Chondrocyte (in vitro differentiated cells): Measurements from ENCODE around the gene SOX15. TPM values are rescaled to one million over a fixed set of nuclear protein-coding genes. Genes with fewer than 3 reads are reported as not detected.
A peak's percentile ranks its signal among the peaks of the same experiment; 100 is the strongest.

ENCODE experiments used
- DNase-seq: peaks from one replicate; pipeline ENCODE4 v3.0.0; 2021; ENCODE audit warnings: mixed read lengths, low spot score
- H3K27ac Mint-ChIP-seq: one replicate; pipeline ENCODE4 v1.8.0; 2021; ENCODE audit warnings: mild to moderate bottlenecking, moderate library complexity, mixed read lengths; ENCODE audit not compliant: unreplicated experiment
- H3K27me3 Mint-ChIP-seq: 2 replicates; pipeline ENCODE4 v1.8.0; 2021; ENCODE audit warnings: low read depth, mixed read lengths
- H3K36me3 Mint-ChIP-seq: 2 replicates; pipeline ENCODE4 v1.8.0; 2021; ENCODE audit warnings: low read depth, mixed read lengths
- H3K4me1 Mint-ChIP-seq: 2 replicates; pipeline ENCODE4 v1.8.0; 2021; ENCODE audit warnings: low read depth, mild to moderate bottlenecking, mixed read lengths
- H3K4me3 Mint-ChIP-seq: one replicate; pipeline ENCODE4 v1.8.0; 2021; ENCODE audit warnings: mild to moderate bottlenecking, moderate library complexity, mixed read lengths; ENCODE audit not compliant: unreplicated experiment
- H3K9me3 Mint-ChIP-seq: 2 replicates; pipeline ENCODE4 v1.8.0; 2021; ENCODE audit warnings: low read depth, mixed read lengths
- long read RNA-seq: library from polyadenylated mRNA; stranded (forward); transcript quantifications from one replicate; pipeline ENCODE4 v2.0.0, GENCODE V29; 2021
- total RNA-seq: library from RNA; stranded (reverse); gene quantifications from 3 replicates; pipeline ENCODE4 v1.2.1, GENCODE V29; 2021
- TF ChIP-seq, protein P1 (sequence below): fragments of 200-600 bp; sonication (generic); IDR thresholded peaks from 2 replicates; pipeline ENCODE4 v1.5.0; 2021; ENCODE audit warnings: antibody characterized with exemption, mild to moderate bottlenecking, moderate library complexity

The SOX15 gene
- 0.32 to 0.39 TPM in 2 of 3 replicates, not detected in the other for total RNA-seq
- long read RNA-seq, partial matches to known transcripts = 0 of 1 reads
- long read RNA-seq, other reads (novel, unspliced or antisense) = 1 of 1 reads

DNA sequence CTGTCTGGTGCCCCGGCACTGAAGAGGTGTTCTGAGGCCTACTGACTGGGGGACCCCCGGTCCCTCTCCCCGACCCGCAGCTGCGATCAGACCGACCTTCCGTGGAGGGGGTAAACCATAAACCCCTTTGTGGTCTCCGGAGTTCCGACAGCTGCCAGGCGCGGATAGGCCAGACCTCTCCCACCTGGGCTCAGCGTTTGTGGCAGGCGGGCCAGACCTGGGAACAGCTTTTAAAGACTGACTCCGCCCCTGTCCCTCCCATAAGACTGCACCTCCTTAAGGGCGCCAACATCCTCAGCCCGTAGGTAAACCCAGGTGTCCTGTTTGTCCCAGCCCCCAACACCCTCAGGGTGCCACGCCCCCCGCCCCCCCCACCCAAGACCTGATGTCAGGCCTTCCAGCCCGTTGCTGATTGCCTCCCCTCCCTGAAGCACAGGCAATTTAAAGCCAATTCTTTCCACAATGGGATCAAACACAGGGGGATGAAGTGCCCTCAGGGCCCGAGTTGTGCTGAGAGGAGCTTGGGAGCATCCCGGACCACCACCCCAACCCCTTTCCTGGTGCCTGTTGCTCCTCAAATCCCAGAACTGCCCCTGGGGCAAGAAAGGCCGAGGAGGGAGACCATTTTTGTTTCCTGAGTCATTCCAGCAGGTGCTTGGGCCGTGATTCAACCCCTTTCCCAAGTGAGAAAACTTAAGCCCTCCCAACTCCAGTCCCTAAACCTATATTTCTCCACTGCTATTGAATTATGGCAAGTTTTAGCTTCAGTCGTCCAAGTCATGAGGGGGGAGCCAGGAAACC lies at the start of gene SOX15:
SOX15 (minus strand) TSS at position 204 of the 801 bp plus-strand sequence. CDS start 418 bp downstream, outside the sequence.
- DNase-seq = no peak
- Mint-ChIP-seq H3K27me3 (no peaks in the 10 kb centered on the region), H3K27ac (peak within 1 kb of the TSS; percentile 95), H3K4me3 (no peak within 1 kb of the TSS), H3K36me3 (peaks cover 33% of the 10 kb centered on the region), H3K4me1 (peaks cover 37% of the 10 kb centered on the region), H3K9me3 (no peaks in the 10 kb centered on the region)
- TF ChIP-seq, protein P1, sequence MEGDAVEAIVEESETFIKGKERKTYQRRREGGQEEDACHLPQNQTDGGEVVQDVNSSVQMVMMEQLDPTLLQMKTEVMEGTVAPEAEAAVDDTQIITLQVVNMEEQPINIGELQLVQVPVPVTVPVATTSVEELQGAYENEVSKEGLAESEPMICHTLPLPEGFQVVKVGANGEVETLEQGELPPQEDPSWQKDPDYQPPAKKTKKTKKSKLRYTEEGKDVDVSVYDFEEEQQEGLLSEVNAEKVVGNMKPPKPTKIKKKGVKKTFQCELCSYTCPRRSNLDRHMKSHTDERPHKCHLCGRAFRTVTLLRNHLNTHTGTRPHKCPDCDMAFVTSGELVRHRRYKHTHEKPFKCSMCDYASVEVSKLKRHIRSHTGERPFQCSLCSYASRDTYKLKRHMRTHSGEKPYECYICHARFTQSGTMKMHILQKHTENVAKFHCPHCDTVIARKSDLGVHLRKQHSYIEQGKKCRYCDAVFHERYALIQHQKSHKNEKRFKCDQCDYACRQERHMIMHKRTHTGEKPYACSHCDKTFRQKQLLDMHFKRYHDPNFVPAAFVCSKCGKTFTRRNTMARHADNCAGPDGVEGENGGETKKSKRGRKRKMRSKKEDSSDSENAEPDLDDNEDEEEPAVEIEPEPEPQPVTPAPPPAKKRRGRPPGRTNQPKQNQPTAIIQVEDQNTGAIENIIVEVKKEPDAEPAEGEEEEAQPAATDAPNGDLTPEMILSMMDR = no peak

DNA sequence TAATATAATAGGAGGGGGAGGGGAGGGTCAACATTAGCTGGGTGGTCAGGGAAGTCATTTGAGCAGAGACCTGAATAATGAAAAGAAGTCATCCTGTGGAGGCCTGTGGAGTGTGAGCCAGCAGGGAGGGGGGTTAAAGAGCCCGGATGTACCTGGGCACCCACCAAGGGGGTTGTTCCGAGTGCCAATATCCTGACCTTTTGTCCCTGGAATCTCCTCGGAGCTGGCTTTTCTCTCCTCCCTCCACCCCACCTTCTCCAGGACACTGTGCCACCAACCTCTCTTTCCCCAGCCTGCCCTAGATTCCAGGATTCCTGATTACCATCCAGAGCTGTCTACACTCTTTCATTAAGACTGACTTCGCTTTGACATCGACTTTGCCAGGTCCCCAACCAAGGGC lies 46.3 kb upstream of the SOX15 start:
- TF ChIP-seq, protein P1 = no peak
- H3K4me3 Mint-ChIP-seq = no peak overlapping the region
- no peak for DNase-seq
- no peak overlapping the region for H3K27ac Mint-ChIP-seq
- H3K9me3 Mint-ChIP-seq = no peaks in the 10 kb centered on the region
- H3K36me3 Mint-ChIP-seq = no peaks in the 10 kb centered on the region
- no peaks in the 10 kb centered on the region for H3K4me1 Mint-ChIP-seq
- peaks cover 2% of the 10 kb centered on the region for H3K27me3 Mint-ChIP-seq

DNA sequence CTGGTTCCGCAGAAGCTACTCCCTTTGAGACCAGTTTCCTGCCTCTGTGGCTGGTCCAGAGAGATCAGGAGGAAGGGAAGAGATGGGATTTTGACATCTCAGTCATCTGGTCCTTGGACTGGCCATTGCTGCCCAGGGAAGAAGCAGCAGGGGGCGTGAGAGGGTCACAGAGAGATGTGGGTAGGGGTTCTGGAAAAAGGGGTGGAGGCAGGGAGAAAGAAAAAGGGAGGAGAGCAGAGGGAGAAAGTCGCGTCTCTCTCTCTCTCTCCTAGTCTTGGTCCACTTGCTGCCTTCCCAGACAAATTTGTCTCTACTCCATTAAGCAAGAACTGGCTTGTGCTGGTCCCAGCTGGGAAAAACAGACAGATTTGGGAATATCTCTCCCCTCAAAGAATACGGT lies 44.5 kb upstream of the SOX15 start:
- no peak for DNase-seq
- TF ChIP-seq, protein P1 = peak; percentile 75
- H3K4me3 Mint-ChIP-seq = no peak overlapping the region
- peaks cover 1% of the 10 kb centered on the region for H3K27me3 Mint-ChIP-seq
- H3K27ac Mint-ChIP-seq = no peak overlapping the region
- H3K4me1 Mint-ChIP-seq = no peaks in the 10 kb centered on the region
- no peaks in the 10 kb centered on the region for H3K36me3 Mint-ChIP-seq
- no peaks in the 10 kb centered on the region for H3K9me3 Mint-ChIP-seq

DNA sequence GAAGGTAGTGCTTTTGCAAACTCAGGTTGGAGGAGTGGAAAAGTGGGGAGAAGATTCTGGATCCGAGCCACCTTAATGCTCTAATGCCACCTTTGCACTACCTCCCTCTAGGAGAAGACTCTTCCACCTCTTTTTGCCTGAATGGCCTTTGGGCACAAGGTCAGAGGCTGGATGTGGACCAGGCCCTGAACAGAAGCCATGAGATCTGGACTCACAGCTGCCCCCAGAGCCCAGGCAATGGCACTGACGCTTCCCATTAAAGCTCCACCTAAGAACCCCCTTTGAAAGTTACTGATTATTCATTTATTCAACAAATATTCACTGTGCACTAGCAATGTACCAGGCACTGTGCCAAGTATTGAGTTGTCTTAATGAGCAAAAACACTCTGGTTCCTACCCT lies 43.2 kb upstream of the SOX15 start:
- Mint-ChIP-seq H3K4me1 (no peaks in the 10 kb centered on the region), H3K4me3 (no peak overlapping the region), H3K36me3 (no peaks in the 10 kb centered on the region), H3K27ac (no peak overlapping the region), H3K9me3 (no peaks in the 10 kb centered on the region), H3K27me3 (no peaks in the 10 kb centered on the region)
- DNase-seq = no peak
- TF ChIP-seq, protein P1 = no peak

DNA sequence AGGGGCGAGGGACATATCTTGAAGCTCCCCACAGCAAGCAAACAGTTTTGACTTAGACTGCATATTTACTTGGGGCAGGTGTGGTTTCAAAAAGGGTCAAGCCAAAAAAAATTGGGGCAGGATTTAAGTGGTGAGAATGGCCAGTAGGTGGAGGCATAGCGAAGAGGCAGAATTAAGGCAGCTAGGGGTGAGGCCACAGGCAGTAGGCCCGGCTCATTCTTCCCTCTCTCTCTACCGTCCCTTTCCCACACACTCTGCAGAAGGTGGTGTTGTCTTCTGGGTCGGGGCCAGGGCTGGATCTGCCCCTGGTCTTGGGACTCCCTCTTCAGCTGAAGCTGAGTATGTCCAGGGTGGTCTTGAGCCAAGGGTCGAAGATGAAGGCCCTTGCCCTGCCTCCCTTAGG lies 42.6 kb upstream of the SOX15 start:
- Mint-ChIP-seq H3K4me1 (peaks cover 3% of the 10 kb centered on the region), H3K36me3 (no peaks in the 10 kb centered on the region), H3K4me3 (no peak overlapping the region), H3K9me3 (no peaks in the 10 kb centered on the region), H3K27me3 (no peaks in the 10 kb centered on the region), H3K27ac (no peak overlapping the region)
- TF ChIP-seq, protein P1 = peak; percentile 77
- DNase-seq = no peak
